Tongue (tissue), 2 donors: ENCODE measurements around the gene SOWAHA. TPM values are rescaled to one million over a fixed set of nuclear protein-coding genes. Genes with fewer than 3 reads are reported as not detected.
A peak's percentile ranks its signal among the peaks of the same experiment; 100 is the strongest.
"Not testable (repeated sequence)": the region's sequence is repeated elsewhere in the genome, so short reads cannot be mapped to it uniquely, and the experiment has no call there.

ENCODE experiments used
- DNase-seq: peaks from one replicate; pipeline ENCODE4 v3.0.0-alpha.2; 2015
- total RNA-seq: library from RNA; depleted of rRNA; stranded (reverse); fragments of >200 nt; gene quantifications from one replicate; pipeline ENCODE4 v1.2.3, GENCODE V29; 2014

The SOWAHA gene
- total RNA-seq, 1 donor from 2014 or later = 0.10 TPM

DNA sequence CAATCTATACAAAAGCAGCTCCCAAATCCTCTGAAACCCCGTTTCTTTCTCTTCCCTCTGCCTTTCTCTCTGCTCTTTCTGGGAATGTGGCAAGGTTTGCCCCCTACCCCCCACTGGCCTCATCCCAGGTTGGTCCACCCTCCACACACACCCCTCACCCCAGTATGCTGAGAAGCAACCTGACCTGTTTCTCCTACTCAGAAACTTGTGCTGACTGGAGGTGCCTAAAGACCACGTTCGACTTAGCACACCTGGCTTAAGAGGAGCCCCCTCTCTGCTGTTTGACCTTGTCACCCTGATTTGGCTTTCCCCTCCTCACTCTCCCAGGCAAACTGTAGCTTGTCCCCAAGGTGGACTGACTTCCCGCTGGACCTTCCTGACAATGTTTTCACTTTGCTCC is 35.0 kb upstream of the SOWAHA start:
- DNase-seq = no peak

DNA sequence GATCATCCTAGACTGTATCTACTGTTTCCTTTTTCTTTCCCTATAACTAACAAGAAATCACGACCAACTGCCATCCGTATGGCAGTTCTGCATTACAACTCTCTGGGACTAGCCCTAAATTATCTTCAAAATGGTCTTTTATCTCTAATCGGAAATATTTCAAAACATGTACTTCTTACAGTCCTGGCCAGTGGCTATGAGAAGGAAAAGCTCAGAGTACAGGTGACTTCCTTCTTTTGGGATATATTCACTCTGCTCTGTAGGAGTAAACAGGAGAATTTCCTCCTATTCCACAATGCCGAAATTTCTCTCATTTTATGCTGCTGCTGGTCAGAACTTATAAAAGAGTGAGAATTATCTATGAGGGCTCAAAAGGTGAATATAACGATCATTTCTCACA is 34.2 kb upstream of the SOWAHA start:
- DNase-seq = no peak

DNA sequence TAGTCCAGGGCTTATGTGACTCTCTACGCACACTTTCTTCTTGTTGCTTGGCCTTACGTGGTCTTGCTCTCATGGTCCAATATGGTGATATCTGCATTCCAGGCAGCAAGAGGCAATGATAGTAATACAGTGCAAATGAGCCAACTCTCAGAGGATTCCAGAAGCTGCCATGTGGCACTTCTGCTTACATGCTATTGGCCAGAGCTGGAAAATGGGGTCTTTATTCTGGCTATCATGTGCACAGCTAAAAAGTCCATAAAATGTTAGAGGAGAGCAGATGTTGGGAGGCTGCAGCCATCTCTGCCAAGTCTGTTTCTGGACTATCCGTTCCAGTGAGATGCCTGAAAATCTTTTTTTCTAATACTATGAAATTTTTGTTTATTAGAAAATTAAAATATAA is 33.1 kb upstream of the SOWAHA start:
- no peak for DNase-seq

DNA sequence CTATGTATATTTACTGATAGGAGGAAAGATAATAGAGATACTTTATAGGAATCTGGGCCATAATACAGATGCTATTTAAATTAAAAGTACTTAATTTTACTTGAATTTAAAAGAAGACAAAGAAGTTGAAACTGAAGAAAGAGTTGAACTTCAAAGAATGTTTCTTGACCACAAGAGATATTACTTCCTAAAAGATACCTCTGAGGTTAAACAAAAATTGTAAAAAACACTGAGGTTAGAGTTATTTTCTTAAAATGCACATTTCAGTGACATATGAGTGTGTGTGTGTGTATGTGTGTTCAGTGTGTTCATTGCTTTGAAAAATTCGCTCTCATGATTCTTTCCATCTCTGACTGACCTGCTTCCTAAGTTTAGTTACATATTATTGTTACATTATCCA is 32.5 kb upstream of the SOWAHA start:
- DNase-seq = no peak

DNA sequence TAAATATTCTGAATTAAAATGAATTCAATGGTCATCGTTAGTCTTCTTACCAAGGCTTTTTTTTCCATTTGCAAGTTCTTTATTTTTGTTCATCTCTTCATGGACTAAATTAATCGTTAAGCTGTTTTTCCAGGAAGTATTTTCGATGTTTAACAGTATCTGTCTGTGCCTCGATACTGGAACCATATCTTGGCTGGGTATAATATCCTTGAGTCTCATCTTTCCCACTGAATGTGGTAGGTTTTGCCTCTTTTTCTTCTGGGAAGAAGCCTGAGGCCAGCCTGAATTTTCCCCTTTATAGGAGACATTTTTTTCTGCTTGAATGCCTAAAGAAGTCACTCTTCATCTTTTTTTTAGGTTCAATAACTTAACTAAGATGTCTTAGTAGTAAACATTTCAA is 32.1 kb upstream of the SOWAHA start:
- DNase-seq = no peak

DNA sequence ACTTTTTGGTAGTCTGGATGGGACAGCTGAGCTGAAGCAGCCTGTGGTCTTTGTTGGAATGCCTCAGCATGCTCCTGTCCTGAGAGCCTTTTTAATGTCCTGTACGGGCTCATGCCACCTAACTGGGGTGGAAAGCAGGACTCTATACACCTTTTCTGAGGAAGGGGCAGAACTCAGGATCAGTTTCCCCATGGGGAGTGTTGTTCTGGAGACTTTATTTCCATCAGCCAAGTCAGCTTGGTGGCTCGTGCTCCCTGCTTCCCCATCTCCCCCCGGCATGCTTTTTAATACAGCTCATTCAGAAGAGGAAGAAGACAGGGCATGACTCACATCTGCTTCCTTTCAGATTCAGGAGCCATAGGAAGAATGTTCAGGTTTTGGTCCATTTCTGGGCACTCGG is 31.0 kb upstream of the SOWAHA start:
- no peak for DNase-seq

DNA sequence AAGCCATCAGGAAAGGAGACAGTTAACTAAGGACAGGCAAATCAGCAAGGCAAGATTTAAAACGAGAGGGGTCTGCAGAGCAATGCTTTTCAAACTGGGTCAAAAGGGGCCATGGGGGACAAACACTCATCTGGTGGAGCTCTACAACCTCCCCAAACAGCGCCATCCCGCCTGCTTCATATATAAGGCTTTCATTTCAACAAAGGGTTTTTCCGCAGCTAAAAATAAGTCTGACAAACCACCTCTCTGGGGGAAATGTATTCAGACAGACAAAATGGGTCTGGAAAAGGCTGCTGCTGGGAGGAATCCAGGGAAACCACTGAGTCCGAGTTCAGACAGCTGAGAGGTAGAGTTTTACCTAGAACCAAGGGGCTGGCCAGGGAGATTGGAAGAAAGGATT is 27.7 kb upstream of the SOWAHA start:
- peak; percentile 34 for DNase-seq

DNA sequence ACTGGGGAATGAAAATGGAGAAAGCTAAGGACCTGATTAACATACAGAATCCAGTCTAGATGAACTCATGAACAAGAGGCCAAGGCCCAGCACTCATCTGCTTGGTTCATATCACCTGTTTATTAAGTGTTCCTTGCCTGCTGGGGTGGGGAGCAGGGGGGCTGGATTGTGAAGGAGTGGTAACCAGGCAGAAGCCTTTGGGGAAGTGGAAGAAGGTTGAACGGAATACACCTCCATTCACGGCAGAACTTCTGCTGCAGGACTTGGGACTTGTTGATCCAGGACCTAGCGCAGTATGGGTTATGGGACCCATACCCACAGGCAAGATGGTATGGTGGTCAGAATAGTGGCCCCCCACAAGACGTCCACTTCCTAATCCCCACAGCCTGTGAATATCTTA is 27.2 kb upstream of the SOWAHA start:
- DNase-seq = no peak

DNA sequence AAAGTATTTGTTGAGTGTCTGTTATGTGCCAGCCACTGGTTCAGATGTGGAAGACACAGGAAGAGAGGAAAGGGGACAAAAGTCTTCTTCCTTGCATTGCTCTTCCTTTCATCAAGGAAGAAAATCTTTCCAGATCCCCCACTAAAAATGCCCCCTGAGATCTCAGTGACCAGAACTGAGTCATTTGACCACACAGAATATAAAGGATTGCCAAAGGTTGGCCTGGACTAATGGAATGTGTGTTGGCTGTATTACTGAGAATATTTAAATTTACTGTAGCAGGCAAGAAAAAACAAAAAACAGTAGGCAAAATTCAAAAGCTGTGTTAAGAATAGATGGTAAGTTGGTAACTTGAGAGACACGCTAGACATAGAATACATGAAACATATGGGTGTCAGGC is 26.0 kb upstream of the SOWAHA start:
- DNase-seq = no peak

DNA sequence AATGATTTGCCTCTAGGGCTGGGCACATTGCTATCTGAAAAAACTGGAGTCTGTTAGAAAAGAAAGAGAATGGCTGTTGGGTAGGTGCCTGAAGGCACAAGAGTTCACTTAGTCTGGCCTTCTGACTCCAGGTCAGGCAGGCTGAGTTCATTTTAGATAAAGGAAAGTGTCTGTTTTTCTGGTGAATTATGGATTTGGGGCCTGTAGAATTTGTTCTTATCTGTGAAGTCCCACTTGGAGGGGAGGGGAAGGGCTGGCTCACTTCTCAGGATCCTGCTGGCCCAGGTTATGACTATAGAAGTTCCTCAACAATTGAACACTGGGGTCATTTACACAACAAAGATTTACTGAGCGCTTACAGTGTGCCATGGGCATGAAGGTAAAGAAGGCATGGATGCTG is 24.6 kb upstream of the SOWAHA start:
- no peak for DNase-seq

DNA sequence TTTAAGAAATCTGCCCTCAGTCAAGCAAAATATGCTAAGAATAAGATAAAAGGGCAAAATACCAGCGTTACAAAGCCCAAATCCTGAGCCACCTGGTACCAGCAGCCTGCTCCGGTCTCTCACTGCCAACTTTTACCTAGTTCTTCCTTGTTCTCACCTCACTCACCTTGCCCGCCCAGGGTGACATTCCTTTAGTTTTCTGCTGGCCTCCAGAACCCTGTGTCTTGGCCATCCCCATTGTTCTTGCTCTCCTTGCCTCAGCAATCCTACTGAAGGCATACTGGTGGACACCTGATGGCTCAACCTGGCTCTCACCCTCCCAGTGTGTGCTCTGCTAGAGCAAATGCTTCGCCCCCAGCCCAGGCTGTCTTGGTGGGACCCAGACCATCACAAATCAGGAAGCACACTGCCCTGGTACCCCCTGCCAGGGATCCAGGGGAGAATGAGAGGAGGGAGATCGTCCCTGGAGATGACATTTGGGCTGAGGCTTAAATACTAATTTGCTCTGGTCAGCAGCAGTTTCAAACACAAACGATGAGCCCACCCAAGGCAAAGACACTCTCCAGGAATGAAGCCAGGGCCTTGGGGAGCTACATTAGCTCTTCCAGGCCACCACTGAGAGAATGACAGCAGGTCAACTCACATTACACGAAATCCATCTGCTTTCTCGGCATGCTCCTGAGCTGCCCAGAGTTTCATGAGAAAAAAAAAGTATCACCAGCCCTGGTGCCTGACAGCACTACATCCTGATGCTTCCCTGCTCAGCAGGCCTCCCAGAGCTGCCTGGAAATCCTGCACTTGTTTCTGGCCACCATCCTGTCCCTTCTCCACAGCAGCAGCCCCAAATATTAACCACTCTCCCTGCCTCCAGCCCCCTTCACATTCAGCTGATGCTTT is 23.9 kb upstream of the SOWAHA start:
- DNase-seq = no peak

DNA sequence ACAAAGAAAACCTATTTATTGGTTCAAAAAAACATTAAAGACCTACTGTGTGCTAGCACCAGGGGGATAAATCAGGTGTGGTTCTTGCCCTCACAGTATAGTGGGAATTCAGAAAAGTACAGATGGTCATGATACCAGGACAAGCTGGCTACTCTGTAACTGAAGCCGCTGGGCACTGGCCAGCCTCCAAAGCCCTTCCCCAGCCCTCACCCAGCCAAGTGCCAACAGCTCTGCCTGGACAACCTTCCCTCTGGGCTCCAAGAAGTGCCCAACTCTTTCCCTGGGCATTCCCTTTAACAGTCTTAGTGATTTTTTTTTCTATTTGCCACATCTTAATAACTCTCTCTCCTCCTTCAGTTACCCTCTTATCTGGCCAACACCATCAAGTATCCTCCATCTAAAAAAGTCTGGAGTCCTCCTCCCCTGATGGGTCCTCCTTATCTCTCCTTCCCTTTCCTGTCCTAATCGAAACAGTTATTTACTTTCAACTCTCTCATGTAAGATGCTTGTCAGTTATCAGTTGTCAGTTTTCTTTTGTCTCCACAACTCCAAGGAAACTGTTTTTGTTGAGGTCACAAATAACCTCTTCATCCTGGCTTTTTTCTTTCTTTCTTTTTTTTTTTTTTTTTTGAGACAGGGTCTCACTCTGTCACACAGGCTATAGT is 22.8 kb upstream of the SOWAHA start:
- no peak for DNase-seq

DNA sequence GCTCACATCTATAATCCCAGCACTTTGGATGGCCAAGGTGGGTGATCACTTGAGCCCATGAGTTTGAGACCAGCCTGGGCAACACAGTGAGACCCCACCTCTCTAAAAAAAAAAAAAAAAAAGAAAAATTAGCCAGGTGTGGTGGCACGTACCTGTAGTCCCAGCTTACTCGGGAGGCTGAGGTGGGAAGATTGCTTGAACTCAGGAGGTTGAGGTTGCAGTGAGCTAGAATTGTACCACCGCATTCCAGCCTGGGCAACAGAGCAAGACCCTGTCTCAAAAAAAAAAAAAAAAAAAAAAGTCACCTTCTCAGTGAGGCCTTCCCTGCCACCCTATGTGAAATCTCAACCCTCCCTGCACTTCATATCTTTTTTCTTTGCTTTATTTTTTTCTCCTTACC is 22.1 kb upstream of the SOWAHA start:
- no peak for DNase-seq

DNA sequence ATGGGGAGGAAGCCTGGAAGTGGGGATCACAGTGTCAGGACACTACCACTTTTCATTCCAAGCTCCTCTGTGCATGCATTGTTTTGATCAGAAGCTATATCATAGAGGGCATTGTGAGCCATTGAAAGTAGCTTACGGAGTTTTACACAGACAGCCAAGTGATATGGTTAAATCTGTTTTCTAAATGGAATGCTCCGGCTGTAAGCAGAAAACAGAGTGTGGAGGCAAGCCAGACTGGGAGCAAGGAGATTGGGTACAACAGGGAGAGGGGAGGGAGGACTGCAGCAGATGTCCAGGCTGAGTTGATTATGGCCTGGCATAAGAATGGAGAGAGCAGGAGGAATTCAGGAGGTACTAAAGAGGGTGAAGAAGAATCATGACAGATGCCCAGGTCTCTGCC is 15.5 kb upstream of the SOWAHA start:
- no peak for DNase-seq

DNA sequence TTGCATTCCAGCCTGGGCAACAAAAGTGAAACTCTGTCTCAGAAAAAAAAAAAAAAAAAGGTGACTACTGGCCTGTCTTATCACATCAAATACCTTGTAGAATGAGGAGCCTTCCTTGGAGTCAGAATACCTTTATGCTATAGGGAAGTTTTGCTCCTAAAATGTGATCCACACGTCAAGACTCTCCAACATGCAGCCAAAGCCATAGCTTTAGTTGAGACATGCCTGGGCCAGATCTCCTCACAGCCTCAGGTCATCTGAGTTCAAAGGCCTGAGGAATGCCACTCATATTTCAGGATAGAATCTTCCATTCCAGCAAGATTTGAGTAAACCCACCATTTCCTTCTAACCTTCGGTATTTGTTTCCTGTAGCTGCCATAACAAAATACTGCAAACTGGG is 13.7 kb upstream of the SOWAHA start:
- no peak for DNase-seq

DNA sequence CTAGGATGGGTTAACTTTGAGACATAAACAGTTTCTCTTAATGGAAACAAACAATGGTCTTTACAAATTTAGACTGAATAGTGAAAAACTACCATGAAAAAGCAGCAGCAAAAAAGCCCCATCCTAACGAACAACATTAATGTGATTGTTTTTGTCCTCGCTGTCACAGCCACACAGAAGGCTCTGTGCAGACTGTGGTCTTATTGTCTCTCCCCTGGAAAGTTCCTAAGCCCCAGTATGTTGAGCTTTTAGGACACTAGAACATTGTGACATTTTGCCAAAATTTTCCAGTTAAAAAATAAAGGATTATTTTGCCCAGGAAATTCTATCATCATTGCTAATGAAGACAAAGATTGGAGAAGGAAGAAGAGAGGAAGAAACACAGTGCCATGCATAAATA is 12.6 kb upstream of the SOWAHA start:
- no peak for DNase-seq

DNA sequence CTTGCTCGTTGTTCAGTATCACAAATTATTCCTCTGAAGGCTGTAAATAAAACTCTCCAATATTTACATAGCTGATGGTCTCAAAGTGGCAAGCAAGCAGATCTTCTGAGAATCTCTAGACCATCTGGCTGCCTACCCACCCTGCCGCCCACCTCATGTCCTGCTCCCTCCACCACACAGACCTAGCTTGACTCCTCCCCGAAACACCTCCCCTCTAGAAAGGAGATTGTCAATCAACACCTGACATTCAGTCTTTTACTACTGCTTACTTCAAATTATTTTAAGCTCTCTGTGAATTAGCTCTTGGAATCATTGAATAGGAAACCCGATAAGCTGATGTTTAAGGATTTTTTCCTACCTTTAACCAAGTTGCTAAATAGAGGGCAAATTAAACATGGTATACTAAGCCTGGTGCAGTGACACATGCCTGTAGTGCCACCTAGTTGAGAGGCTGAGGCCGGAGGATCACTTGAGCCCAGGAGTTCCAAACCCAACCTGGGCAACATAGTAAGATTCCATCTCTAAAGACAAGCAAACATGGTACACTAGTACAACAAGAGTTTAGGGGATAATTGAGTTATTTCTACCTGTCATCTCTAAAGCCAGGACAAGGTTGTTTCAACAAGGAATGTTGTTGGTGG is 10.9 kb upstream of the SOWAHA start:
- DNase-seq = no peak

DNA sequence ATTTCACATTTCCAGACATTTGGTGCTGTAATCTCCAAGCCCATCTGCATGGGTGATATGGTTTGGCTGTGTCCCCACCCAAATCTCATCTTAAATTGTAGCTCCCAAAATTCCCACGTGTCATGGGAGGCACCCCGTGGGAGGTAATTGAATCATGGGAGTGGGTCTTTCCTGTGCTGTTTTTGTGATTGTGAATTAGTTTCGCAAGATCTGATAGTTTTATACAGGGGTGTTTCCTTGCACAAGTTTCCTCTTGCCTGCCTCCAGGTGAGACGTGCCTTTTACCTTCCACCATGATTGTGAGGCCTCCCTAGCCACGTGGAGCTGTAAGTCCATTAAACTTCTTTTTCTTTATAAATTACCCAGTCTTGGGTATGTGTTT is 10.4 kb upstream of the SOWAHA start:
- not testable (repeated sequence) for DNase-seq

DNA sequence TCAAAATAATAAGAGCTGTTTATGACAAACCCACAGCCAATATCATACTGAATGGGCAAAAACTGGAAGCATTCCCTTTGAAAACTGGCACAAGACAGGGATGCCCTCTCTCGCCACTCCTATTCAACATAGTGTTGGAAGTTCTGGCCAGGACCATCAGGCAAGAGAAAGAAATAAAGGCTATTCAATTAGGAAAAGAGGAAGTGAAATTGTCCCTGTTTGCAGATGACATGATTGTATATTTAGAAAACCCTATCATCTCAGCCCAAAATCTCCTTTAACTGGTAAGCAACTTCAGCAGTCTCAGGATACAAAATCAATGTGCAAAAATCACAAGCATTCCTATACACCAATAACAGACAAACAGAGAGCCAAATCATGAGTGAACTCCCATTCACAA is 8.9 kb upstream of the SOWAHA start:
- DNase-seq = not testable (repeated sequence)

DNA sequence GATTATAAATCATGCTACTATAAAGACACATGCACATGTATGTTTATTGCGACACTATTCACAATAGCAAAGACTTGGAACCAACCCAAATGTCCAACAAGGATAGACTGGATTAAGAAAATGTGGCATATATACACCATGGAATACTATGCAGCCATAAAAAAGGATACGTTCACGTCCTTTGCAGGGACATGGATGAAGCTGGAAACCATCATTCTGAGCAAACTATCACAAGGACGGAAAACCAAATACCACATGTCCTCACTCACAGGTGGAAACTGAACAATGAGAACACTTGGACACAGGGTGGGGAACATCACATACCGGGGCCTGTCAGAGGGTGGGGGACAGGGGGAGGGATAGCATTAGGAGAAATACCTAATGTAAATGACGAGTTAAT is 7.2 kb upstream of the SOWAHA start:
- not testable (repeated sequence) for DNase-seq

DNA sequence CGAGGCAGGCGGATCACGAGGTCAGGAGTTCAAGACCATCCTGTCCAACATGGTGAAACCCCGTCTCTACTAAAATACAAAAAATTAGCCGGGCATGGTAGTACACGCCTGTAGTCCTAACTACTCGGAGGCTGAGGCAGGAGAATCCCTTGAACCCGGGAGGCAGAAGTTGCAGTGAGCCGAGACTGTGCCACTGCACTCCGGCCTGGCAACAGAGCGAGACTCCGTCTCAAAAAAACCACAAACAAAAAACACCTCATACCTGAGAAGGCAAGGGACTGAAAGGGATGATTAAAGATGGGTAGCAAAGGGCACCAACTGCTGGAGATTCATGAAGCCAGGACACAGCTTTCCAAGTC is 6.3 kb upstream of the SOWAHA start:
- not testable (repeated sequence) for DNase-seq

DNA sequence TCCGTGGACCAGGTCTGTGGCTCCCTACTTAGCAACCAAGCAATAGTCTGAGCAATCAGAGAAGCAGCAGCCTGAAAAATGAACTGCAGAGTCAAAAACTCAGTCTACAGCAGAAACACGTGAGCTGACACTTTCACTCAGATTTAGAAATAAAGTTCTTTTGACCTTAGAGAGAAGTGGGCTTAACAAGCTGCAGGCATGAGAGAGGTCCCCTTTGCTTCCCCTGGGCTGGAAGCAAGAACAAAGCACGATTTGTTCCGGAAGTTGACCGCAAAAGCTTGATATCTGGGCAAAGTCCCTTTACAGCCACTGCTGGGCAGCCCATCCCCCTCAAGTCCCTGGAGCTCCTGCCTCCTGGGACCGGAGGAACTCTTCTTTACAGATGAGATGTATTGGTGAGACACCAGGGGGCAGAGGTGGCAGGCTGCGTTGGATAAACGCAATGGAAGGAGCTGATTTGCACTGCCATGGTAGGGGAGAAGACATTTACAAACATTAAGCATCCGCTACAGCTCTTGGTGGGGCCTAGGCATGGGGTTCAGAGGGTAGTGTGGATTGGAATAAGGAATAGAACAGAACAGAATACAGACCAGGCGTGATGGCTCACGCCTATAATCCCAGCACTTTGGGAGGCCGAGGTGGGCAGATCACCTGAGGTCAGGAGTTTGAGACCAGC is 5.8 kb upstream of the SOWAHA start:
- DNase-seq = no peak

DNA sequence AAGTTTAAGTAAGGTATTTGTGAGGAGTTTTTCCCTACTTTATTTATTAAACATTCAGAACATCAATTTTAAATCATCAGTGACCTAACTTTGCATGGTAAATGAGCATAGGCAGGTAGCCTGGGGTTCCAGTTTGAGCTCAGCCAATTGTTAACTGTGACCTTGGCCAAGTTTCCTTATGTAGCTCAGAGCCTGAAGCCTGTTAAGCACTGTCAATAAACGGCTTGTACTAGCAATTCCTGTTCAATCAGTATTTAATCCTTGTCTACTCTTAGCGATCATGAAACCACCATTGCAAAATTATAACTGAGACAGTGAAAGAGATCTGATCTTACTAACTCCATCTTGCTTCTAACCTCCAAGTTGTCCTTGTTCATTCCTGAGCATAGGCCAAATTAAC is 4.7 kb upstream of the SOWAHA start:
- no peak for DNase-seq
